Heart left ventricle (tissue), 13 donors: Measurements from ENCODE around the gene BRWD1.

ENCODE experiments used
- POLR2A ChIP-seq, 2 donors: fragments of 450-650 bp; IDR thresholded peaks; one replicate each; pipeline ENCODE4 v1.6.1; 2017; ENCODE audit warnings: antibody characterized with exemption in 2 of 2, mild to moderate bottlenecking in 2 of 2, moderate library complexity in 2 of 2
- TF ChIP-seq, protein P1 (sequence below), 12 donors: fragments of 200-600 bp; sonication (generic) in 4 of 12; IDR thresholded peaks; one replicate each; pipeline versions ENCODE4 v1.5.0 to v1.8.0; 2018 to 2022; ENCODE audit warnings: antibody characterized with exemption in 12 of 12, mild to moderate bottlenecking in 5 of 12
- donor health status: ischemic (EF 13 %, LVEDD 7.1; RV severe dilation, severe dysfunction).
- donor health status: DM: no; HTN: yes; CAD: no.
- donor health status: DM: no; HTN: no; CAD: no.
- donor health status: ischemic (EF 25% LVEDD 6.9; RV normal size, moderate dysfunction).
- donor health status: ischemic (EF 25% LVEDD 5.7; RV mildly dilated, moderate dysfunction).
- donor health status: ischemic (EF 35%, LVEDD 5.7; RV mildly dilated, moderate dysfunction).
- donor health status: nonischemic (EF 11% LVEDD 7.7; RV severe dilation, severe dysfunction).
- donor health status: DM: yes; HTN: yes; CAD: no.
- donor health status: PGD.
- donor health status: ischemic (EF 29% LVEDD 5.4; RV normal size, mild dysfunction).
- donor health status: nonischemic (EF 23%, LVEDD 6.1; RV moderate dilation, normal function).

DNA sequence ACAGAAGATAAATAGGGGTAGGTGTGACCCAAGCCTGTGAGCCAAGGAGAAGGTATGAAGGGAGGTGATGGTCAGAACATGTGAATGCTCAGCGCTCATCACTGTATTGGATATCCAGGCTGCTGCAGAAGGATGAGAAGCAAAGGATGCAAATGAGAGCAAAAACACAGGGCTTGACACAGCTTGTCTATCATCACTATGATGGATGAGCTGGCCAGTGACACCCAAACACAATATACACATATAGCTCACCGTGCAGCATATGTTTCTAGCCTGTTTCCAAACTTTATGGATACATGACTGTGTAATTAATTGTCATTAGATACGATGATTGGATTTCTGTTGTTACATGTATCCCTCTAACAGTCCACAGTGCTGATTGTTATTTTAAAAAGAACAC is 49.3 kb upstream of the BRWD1 start:
- no peak for TF ChIP-seq POLR2A (IDR thresholded peaks at IDR 0.05)
- TF ChIP-seq, protein P1, sequence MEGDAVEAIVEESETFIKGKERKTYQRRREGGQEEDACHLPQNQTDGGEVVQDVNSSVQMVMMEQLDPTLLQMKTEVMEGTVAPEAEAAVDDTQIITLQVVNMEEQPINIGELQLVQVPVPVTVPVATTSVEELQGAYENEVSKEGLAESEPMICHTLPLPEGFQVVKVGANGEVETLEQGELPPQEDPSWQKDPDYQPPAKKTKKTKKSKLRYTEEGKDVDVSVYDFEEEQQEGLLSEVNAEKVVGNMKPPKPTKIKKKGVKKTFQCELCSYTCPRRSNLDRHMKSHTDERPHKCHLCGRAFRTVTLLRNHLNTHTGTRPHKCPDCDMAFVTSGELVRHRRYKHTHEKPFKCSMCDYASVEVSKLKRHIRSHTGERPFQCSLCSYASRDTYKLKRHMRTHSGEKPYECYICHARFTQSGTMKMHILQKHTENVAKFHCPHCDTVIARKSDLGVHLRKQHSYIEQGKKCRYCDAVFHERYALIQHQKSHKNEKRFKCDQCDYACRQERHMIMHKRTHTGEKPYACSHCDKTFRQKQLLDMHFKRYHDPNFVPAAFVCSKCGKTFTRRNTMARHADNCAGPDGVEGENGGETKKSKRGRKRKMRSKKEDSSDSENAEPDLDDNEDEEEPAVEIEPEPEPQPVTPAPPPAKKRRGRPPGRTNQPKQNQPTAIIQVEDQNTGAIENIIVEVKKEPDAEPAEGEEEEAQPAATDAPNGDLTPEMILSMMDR (IDR thresholded peaks at IDR 0.05): no peak
